Spleen (tissue), 11 donors: Measurements from ENCODE around the gene TDRD6. TPM values are rescaled to one million over a fixed set of nuclear protein-coding genes. Genes with fewer than 3 reads are reported as not detected.

Source experiments
- DNase-seq: peaks from one replicate; pipeline ENCODE4 v3.0.0-alpha.2; 2020
- H3K27ac ChIP-seq, 8 donors: fragments of 200-600 bp; sonication (generic) in 7 of 8; 1 replicate in 4 of 8; 2 replicates in 4 of 8; pipeline versions ENCODE4 v1.5.0 to v1.8.0; 2016 to 2021; ENCODE audit warnings: inconsistent platforms in 4 of 8, mild to moderate bottlenecking in 4 of 8, moderate library complexity in 1 of 8
- H3K27me3 ChIP-seq, 7 donors: fragments of 200-600 bp; sonication (generic) in 6 of 7; replicated peaks in 1 of 7; 1 replicate in 4 of 7; 2 replicates in 3 of 7; pipeline versions ENCODE4 v1.5.0 to v1.8.0; 2016 to 2021; ENCODE audit warnings: inconsistent platforms in 3 of 7, mild to moderate bottlenecking in 1 of 7
- H3K36me3 ChIP-seq, 6 donors: fragments of 200-600 bp; sonication (generic) in 5 of 6; 1 replicate in 4 of 6; 2 replicates in 2 of 6; pipeline versions ENCODE4 v1.5.0 to v1.8.0; 2016 to 2021; ENCODE audit warnings: inconsistent platforms in 2 of 6
- H3K4me1 ChIP-seq, 6 donors: fragments of 200-600 bp; sonication (generic) in 5 of 6; 1 replicate in 3 of 6; 2 replicates in 3 of 6; pipeline versions ENCODE4 v1.5.0 to v1.8.0; 2016 to 2021; ENCODE audit warnings: inconsistent platforms in 3 of 6
- H3K4me3 ChIP-seq, 8 donors: fragments of 200-600 bp; sonication (generic) in 7 of 8; 1 replicate in 4 of 8; 2 replicates in 4 of 8; pipeline versions ENCODE4 v1.5.0 to v1.8.0; 2016 to 2021; ENCODE audit warnings: inconsistent platforms in 4 of 8, mild to moderate bottlenecking in 4 of 8, moderate library complexity in 2 of 8
- H3K9me3 ChIP-seq, 8 donors: fragments of 200-600 bp; sonication (generic) in 7 of 8; 1 replicate in 4 of 8; 2 replicates in 4 of 8; pipeline versions ENCODE4 v1.5.0 to v1.8.0; 2016 to 2021; ENCODE audit warnings: inconsistent platforms in 4 of 8
- CTCF ChIP-seq, 11 experiments: fragments of 200-600 bp in 7 of 11; fragments of 450-650 bp in 4 of 11; sonication (generic) in 4 of 11; IDR thresholded peaks in 8 of 11; conservative IDR thresholded peaks in 3 of 11; 1 replicate in 7 of 11; 2 replicates in 4 of 11; pipeline versions ENCODE4 v1.4.0 to v1.8.0; 2016 to 2021; ENCODE audit warnings: antibody characterized with exemption in 11 of 11, inconsistent platforms in 4 of 11, mild to moderate bottlenecking in 1 of 11
- POLR2A ChIP-seq, 3 donors: fragments of 450-650 bp; IDR thresholded peaks; one replicate each; pipeline ENCODE4 v1.5.1; 2017; ENCODE audit warnings: antibody characterized with exemption in 3 of 3, mild to moderate bottlenecking in 1 of 3
- POLR2AphosphoS5 ChIP-seq, 3 donors: sonication (generic); formaldehyde crosslinking; IDR thresholded peaks; one replicate each; pipeline ENCODE4 v1.5.1; 2017; ENCODE audit warnings: antibody characterized with exemption in 3 of 3
- WGBS, 5 donors: extraction: QIAGEN DNeasy Blood & Tissue Kit in 3 of 5; methylation state at CpG; one replicate each; pipeline versions ENCODE4 v1.1.5 to v1.1.7; 2013 to 2018; 5-methylcytosine and 5-hydroxymethylcytosine counted together
- intact Hi-C: fragments of 100-400 bp; cut with DNase I; formaldehyde crosslinking; loops from one replicate; pipeline ENCODE4 v1.15.0; 2023; ENCODE audit warnings: low total_unique reads
- polyA plus RNA-seq, 3 donors: library from polyadenylated mRNA; stranded (reverse); fragments of 200-250 nt; gene quantifications; one replicate each; pipeline ENCODE4 v1.2.1, GENCODE V29; 2013
- total RNA-seq, 7 donors: library from RNA; depleted of rRNA in 3 of 7; stranded (reverse); fragments of >200 nt in 3 of 7; fragmentation: NEBNext Ultra II Directional in 4 of 7; extraction: Animal tissue kit (Norgen Biotek cat#: 25700) in 4 of 7; gene quantifications; one replicate each; pipeline versions ENCODE4 v1.1.0 to v1.2.1, GENCODE V29; 2016 to 2021
- donor health status: healthy with polysubstance abuse.
- donor health status: DM: no; HTN: no; CAD: no; lungs with moderate emphysema.
- donor health status: DM: no; HTN: no; CAD: no.
- donor health status: Bipolar disorder and iron deficiency.
- donor health status: healthy.
- donor health status: DM: no; HTN: no; CAD: no.
- donor health status: DM: yes; HTN: yes; CAD: no.

Gene TDRD6
- total and polyA plus RNA-seq, 10 donors = 0.09 to 0.98 (median 0.26) TPM

GRCh38 chr6:46684771-46685170 lies 2.9 kb upstream of the TDRD6 start:
- TF ChIP-seq POLR2AphosphoS5 (IDR thresholded peaks at IDR 0.05) (no peak), CTCF (IDR thresholded peaks at IDR 0.05 in 8 of 11, conservative IDR thresholded peaks at IDR 0.05 in 3 of 11) (no peak), POLR2A (IDR thresholded peaks at IDR 0.05) (no peak)
- intact Hi-C loops = no loop called here

GRCh38 chr6:46688117-46688965 lies 656 bp downstream of the TDRD6 start:
- no peak for TF ChIP-seq CTCF (IDR thresholded peaks at IDR 0.05 in 8 of 11, conservative IDR thresholded peaks at IDR 0.05 in 3 of 11)
- no peak for TF ChIP-seq POLR2AphosphoS5 (IDR thresholded peaks at IDR 0.05)
- TF ChIP-seq POLR2A (IDR thresholded peaks at IDR 0.05) = no peak
- WGBS, 5 donors = 93 to 96% (median 94%) methylated on average over 51 to 85 of the region's 85 CpGs

More at GRCh38 chr6:46684771-46685170, 2.9 kb upstream of the TDRD6 start:
- no peaks in the 10 kb centered on the region for H3K36me3 ChIP-seq
- peaks cover 0 to 15% (median 0%) of the 10 kb centered on the region in 8 donors for H3K9me3 ChIP-seq
- no peaks in the 10 kb centered on the region for H3K27me3 ChIP-seq
- H3K27ac ChIP-seq = no peak overlapping the region
- no peak overlapping the region for H3K4me3 ChIP-seq
- no peak for DNase-seq
- 70 to 79% (median 74%) methylated on average over 4 of the region's 4 CpGs for WGBS, 5 donors
- H3K4me1 ChIP-seq = no peaks in the 10 kb centered on the region

GRCh38 chr6:46688966-46689335 lies 1.3 kb downstream of the TDRD6 start:
- no peaks in the 10 kb centered on the region for H3K36me3 ChIP-seq
- no peak overlapping the region for H3K4me3 ChIP-seq
- 94 to 96% (median 95%) methylated on average over 13 of the region's 13 CpGs for WGBS, 5 donors
- TF ChIP-seq CTCF (IDR thresholded peaks at IDR 0.05 in 8 of 11, conservative IDR thresholded peaks at IDR 0.05 in 3 of 11) (no peak), POLR2A (IDR thresholded peaks at IDR 0.05) (no peak), POLR2AphosphoS5 (IDR thresholded peaks at IDR 0.05) (no peak)
- H3K27ac ChIP-seq = no peak overlapping the region
- no peak for DNase-seq
- intact Hi-C loops = no loop called here
- no peaks in the 10 kb centered on the region for H3K27me3 ChIP-seq
- peaks cover 0 to 15% (median 0%) of the 10 kb centered on the region in 8 donors for H3K9me3 ChIP-seq
- H3K4me1 ChIP-seq = no peaks in the 10 kb centered on the region

More at GRCh38 chr6:46688117-46688965, 656 bp downstream of the TDRD6 start:
- H3K4me3 ChIP-seq = no peak overlapping the region
- no peaks in the 10 kb centered on the region for H3K36me3 ChIP-seq
- peaks cover 0 to 15% (median 0%) of the 10 kb centered on the region in 8 donors for H3K9me3 ChIP-seq
- no peaks in the 10 kb centered on the region for H3K4me1 ChIP-seq
- H3K27me3 ChIP-seq = no peaks in the 10 kb centered on the region
- DNase-seq = peak; percentile 71
- intact Hi-C loops = no loop called here
- H3K27ac ChIP-seq = no peak overlapping the region

GRCh38 chr6:46689657-46690056 lies 2.0 kb downstream of the TDRD6 start:
- H3K27ac ChIP-seq = no peak overlapping the region
- H3K27me3 ChIP-seq = no peaks in the 10 kb centered on the region
- H3K4me1 ChIP-seq = no peaks in the 10 kb centered on the region
- TF ChIP-seq POLR2AphosphoS5 (IDR thresholded peaks at IDR 0.05) = no peak
- no peak for TF ChIP-seq CTCF (IDR thresholded peaks at IDR 0.05 in 8 of 11, conservative IDR thresholded peaks at IDR 0.05 in 3 of 11)
- TF ChIP-seq POLR2A (IDR thresholded peaks at IDR 0.05) = no peak
- peaks cover 0 to 15% (median 0%) of the 10 kb centered on the region in 8 donors for H3K9me3 ChIP-seq
- no peaks in the 10 kb centered on the region for H3K36me3 ChIP-seq
- H3K4me3 ChIP-seq = no peak overlapping the region
- 90 to 97% (median 93%) methylated on average over 3 of the region's 3 CpGs for WGBS, 5 donors
- intact Hi-C loops = no loop called here
- DNase-seq = no peak
